Upper lobe of right lung (tissue), 1 donor: ENCODE measurements around the gene JRKL. TPM values are rescaled to one million over a fixed set of nuclear protein-coding genes. Genes with fewer than 3 reads are reported as not detected.

Experiments used
- ATAC-seq: fragments of 200-7000 bp; cut with Tn5 transposase; one replicate; pipeline ENCODE4 v1.9.1; 2020; ENCODE audit warnings: mild to moderate bottlenecking, moderate library complexity
- DNase-seq: peaks from one replicate; pipeline ENCODE4 v3.0.0-alpha.2; 2020
- H3K27ac ChIP-seq: fragments of 200-600 bp; one replicate; pipeline ENCODE4 v1.8.0; 2022
- H3K27me3 ChIP-seq: fragments of 200-600 bp; one replicate; pipeline ENCODE4 v1.8.0; 2022; ENCODE audit warnings: mild to moderate bottlenecking
- H3K36me3 ChIP-seq: fragments of 200-600 bp; one replicate; pipeline ENCODE4 v1.8.0; 2022
- H3K4me1 ChIP-seq: fragments of 200-600 bp; one replicate; pipeline ENCODE4 v1.8.0; 2022
- H3K4me3 ChIP-seq: fragments of 200-600 bp; one replicate; pipeline ENCODE4 v1.8.0; 2022; ENCODE audit warnings: mild to moderate bottlenecking
- H3K9me3 ChIP-seq: fragments of 200-600 bp; one replicate; pipeline ENCODE4 v1.8.0; 2022
- intact Hi-C: fragments of 100-400 bp; cut with DNase I; formaldehyde crosslinking; loops from one replicate; pipeline ENCODE4 v1.11.0; 2022
- total RNA-seq: library from RNA; stranded (reverse); fragmentation: NEBNext Ultra II Directional; extraction: Animal tissue kit (Norgen Biotek cat#: 25700); gene quantifications from one replicate; pipeline ENCODE4 v1.2.1, GENCODE V29; 2021
- TF ChIP-seq, protein P1 (sequence below): fragments of 200-600 bp; IDR thresholded peaks from one replicate; pipeline ENCODE4 v1.8.0; 2022; ENCODE audit warnings: antibody characterized with exemption
- donor health status: DM: no; HTN: yes; CAD: no; lungs with severe emphysema.

JRKL gene
- total RNA-seq, 1 donor from 2014 or later: 9.8 TPM

DNA sequence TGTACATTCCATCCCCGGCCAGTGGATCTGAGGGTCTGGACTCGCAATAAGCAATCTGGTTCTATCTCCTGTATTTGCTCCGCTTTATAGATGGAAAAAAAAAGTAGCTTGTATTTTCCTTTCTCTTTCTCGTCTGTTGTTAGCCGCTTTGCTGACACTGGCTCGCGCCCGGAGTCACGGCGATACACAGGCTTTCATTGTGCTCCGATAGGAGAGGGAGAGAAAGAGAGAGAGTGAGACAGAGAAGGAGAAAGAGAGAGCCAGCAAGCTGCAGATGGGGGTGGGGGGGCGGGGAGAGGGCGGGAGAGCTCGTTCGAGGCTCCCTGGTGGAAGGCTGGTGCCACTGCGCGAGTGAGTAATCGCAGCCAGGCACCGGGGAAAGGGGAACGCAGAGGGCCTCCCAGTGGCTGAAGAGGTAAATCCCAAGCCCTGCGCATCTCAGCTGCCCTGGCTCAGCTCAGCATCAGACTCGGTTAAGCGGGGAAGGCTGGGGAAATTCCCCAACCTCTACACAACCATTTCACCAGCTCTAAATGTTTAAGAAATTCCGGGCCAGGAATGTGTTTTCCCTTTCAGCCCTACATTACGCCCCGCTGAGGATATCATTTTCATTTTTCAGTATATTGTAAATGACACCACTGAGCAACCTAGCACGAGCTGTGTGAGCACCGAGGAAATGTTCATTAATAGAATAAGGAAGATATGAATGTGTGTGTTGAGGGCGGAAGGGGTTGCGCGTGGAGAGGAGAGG lies 46.7 kb upstream of the JRKL start, which contains the start of gene MAML2:
MAML2 (minus strand) TSS at position 235 of the 751 bp plus-strand sequence. CDS start 1,300 bp downstream, outside the sequence.
- TF ChIP-seq, protein P1, sequence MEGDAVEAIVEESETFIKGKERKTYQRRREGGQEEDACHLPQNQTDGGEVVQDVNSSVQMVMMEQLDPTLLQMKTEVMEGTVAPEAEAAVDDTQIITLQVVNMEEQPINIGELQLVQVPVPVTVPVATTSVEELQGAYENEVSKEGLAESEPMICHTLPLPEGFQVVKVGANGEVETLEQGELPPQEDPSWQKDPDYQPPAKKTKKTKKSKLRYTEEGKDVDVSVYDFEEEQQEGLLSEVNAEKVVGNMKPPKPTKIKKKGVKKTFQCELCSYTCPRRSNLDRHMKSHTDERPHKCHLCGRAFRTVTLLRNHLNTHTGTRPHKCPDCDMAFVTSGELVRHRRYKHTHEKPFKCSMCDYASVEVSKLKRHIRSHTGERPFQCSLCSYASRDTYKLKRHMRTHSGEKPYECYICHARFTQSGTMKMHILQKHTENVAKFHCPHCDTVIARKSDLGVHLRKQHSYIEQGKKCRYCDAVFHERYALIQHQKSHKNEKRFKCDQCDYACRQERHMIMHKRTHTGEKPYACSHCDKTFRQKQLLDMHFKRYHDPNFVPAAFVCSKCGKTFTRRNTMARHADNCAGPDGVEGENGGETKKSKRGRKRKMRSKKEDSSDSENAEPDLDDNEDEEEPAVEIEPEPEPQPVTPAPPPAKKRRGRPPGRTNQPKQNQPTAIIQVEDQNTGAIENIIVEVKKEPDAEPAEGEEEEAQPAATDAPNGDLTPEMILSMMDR: peak; percentile 99
- intact Hi-C loops: no loop called here

DNA sequence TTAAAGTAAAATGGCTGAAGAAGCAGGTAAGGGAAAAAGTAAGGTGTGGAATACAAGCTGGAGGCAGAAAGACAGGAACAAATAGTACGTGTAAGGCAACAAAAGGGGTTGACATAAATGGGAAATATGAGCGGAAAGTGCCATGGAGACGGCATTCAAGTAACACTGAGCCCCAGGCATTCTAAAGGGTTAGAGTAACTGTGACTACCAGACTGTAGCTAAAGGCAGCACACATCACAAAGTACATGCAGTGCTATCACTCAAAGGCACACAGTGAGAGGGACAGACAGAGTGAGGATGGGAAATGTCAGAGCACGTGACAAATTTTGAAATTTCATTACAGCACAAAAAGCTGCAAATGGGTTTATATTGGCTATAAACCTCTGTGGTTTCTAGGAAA lies 33.0 kb upstream of the JRKL start:
- no peak overlapping the region for H3K4me3 ChIP-seq
- no peaks in the 10 kb centered on the region for H3K27me3 ChIP-seq
- H3K36me3 ChIP-seq: peaks cover 46% of the 10 kb centered on the region
- no peaks in the 10 kb centered on the region for H3K4me1 ChIP-seq
- TF ChIP-seq, protein P1: no peak
- ATAC-seq (no peak), DNase-seq (no peak)
- H3K9me3 ChIP-seq: no peaks in the 10 kb centered on the region
- intact Hi-C loops: no loop called here
- H3K27ac ChIP-seq: no peak overlapping the region

More for the DNA sequence above, 46.7 kb upstream of the JRKL start, which contains the start of gene MAML2:
- DNase-seq (peak; percentile 95), ATAC-seq (peak; percentile 97)
- peak within 1 kb of the TSS; percentile 80 for H3K27ac ChIP-seq
- H3K36me3 ChIP-seq: no peaks in the 10 kb centered on the region
- no peaks in the 10 kb centered on the region for H3K27me3 ChIP-seq
- peak within 1 kb of the TSS; percentile 80 for H3K4me3 ChIP-seq
- no peaks in the 10 kb centered on the region for H3K9me3 ChIP-seq
- H3K4me1 ChIP-seq: peaks cover 30% of the 10 kb centered on the region

DNA sequence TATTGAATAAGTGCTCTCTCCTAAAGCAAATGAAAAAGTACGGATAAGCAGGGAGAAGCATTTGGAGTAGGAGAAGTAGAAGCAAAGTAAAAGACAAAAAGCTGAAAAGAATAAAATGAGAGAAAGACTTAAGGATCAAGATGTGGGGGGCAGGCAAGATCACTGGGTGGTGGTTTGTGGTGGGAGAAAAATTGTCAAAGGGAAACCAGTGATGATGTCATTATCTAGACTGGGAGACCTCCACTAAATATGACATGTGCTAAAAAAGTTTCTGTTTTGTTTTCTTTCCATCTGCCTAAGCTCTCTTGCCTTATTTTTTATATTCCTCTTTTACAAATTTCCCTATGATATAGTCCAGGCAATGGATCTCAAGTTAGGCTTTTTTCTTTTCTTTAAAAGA lies 32.0 kb upstream of the JRKL start:
- peaks cover 42% of the 10 kb centered on the region for H3K36me3 ChIP-seq
- no peaks in the 10 kb centered on the region for H3K27me3 ChIP-seq
- H3K9me3 ChIP-seq: no peaks in the 10 kb centered on the region
- H3K4me1 ChIP-seq: no peaks in the 10 kb centered on the region
- no peak overlapping the region for H3K4me3 ChIP-seq
- TF ChIP-seq, protein P1: no peak
- H3K27ac ChIP-seq: no peak overlapping the region
- intact Hi-C loops: no loop called here
- no peak for DNase-seq
- no peak for ATAC-seq

DNA sequence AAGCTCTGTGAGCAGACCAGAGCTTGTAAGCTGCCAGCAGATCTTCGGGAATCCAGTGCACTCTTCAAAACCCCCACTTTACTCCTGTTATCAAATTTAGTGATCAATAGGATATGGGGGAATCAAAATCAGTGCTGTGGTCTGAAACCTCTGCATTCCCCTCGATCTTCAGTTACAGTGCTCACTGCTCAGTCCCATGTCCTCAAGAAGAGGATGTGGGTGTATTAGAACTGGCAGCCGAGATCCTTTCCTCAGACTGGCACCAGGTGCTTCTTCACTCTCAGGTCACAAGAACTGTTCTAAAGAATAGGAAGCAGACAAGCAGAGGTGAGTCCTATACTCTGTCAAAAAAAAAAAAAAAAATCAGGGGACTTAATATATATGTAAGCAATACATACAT lies 31.5 kb upstream of the JRKL start:
- TF ChIP-seq, protein P1: no peak
- Histone ChIP-seq H3K27me3 (no peaks in the 10 kb centered on the region), H3K4me3 (no peak overlapping the region), H3K36me3 (peaks cover 40% of the 10 kb centered on the region), H3K9me3 (no peaks in the 10 kb centered on the region), H3K4me1 (no peaks in the 10 kb centered on the region), H3K27ac (no peak overlapping the region)
- intact Hi-C loops: no loop called here
- DNase-seq: no peak
- ATAC-seq: no peak

DNA sequence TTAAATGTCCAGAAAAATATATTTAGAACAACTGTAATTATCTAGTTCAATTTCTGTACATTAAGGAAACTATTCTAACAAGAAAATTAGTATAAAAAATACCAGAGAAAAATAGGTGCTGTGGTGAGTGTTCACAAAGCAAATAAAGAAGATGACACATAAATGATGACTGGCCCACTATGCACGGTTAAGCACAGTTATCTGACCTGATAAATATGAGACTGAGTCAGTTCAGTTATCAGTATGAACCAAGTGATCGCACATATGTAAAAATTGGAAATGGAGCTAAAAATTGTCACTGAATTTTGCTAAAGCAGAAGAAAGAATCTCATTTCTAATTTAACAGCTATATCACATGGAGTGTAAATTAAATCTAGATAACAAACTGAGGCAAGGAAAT lies 28.0 kb upstream of the JRKL start:
- H3K36me3 ChIP-seq: peaks cover 47% of the 10 kb centered on the region
- TF ChIP-seq, protein P1: no peak
- ATAC-seq (no peak), DNase-seq (no peak)
- no peaks in the 10 kb centered on the region for H3K9me3 ChIP-seq
- intact Hi-C loops: no loop called here
- H3K27ac ChIP-seq: no peak overlapping the region
- H3K27me3 ChIP-seq: no peaks in the 10 kb centered on the region
- no peaks in the 10 kb centered on the region for H3K4me1 ChIP-seq
- no peak overlapping the region for H3K4me3 ChIP-seq
